ENCODE measurements around the gene MDP1. TPM values are rescaled to one million over a fixed set of nuclear protein-coding genes. Genes with fewer than 3 reads are reported as not detected.

Gene MDP1
- total RNA-seq, 4 donors from 2014 or later: 13.1 to 55.9 (median 25.4) TPM

GRCh38 chr14:24252289-24253124, 36.6 kb upstream of the MDP1 start:
- 78 to 81% methylated on average over 9 to 11 of the region's 11 CpGs for WGBS, 2 donors
- no peak for DNase-seq

GRCh38 chr14:24251880-24252288, 36.0 kb upstream of the MDP1 start:
- TF ChIP-seq POLR2A (IDR thresholded peaks at IDR 0.05) (no peak), CTCF (IDR thresholded peaks at IDR 0.05) (no peak)
- Histone ChIP-seq H3K36me3 (no peaks in the 10 kb centered on the region), H3K4me3 (replicated peaks in 1 of 3) (no peak overlapping the region), H3K4me1 (no peaks in the 10 kb centered on the region), H3K27ac (no peak overlapping the region), H3K27me3 (no peaks in the 10 kb centered on the region), H3K9me3 (no peaks in the 10 kb centered on the region)
- intact Hi-C loops (cut with DNase I): no loop called here
- no peak for DNase-seq
- WGBS, 2 donors: 73 to 90% methylated on average over 1 of the region's 1 CpG

More at GRCh38 chr14:24252289-24253124, 36.6 kb upstream of the MDP1 start:
- no peaks in the 10 kb centered on the region for H3K27me3 ChIP-seq
- H3K9me3 ChIP-seq: no peaks in the 10 kb centered on the region
- intact Hi-C loops (cut with DNase I): no loop called here
- H3K4me1 ChIP-seq: no peaks in the 10 kb centered on the region
- TF ChIP-seq POLR2A (IDR thresholded peaks at IDR 0.05): no peak
- no peak for TF ChIP-seq CTCF (IDR thresholded peaks at IDR 0.05)
- no peak overlapping the region for H3K4me3 ChIP-seq (replicated peaks in 1 of 3)
- no peaks in the 10 kb centered on the region for H3K36me3 ChIP-seq
- no peak overlapping the region for H3K27ac ChIP-seq

GRCh38 chr14:24250354-24250753, 34.5 kb upstream of the MDP1 start:
- TF ChIP-seq POLR2A (IDR thresholded peaks at IDR 0.05) (no peak), CTCF (IDR thresholded peaks at IDR 0.05) (no peak)
- H3K27me3 ChIP-seq: no peaks in the 10 kb centered on the region
- intact Hi-C loops (cut with DNase I): no loop called here
- no peak overlapping the region for H3K27ac ChIP-seq
- H3K9me3 ChIP-seq: no peaks in the 10 kb centered on the region
- 62 to 72% methylated on average over 4 of the region's 4 CpGs for WGBS, 2 donors
- H3K36me3 ChIP-seq: no peaks in the 10 kb centered on the region
- H3K4me3 ChIP-seq (replicated peaks in 1 of 3): no peak overlapping the region
- no peaks in the 10 kb centered on the region for H3K4me1 ChIP-seq
- DNase-seq: no peak

- H3K4me3 ChIP-seq (replicated peaks in 1 of 3): no peak overlapping the region
- no peak for DNase-seq
- 72 to 88% methylated on average over 9 to 10 of the region's 13 CpGs for WGBS, 2 donors
- H3K36me3 ChIP-seq: no peaks in the 10 kb centered on the region
- H3K27ac ChIP-seq: no peak overlapping the region
- H3K4me1 ChIP-seq: no peaks in the 10 kb centered on the region
- H3K27me3 ChIP-seq: no peaks in the 10 kb centered on the region
- intact Hi-C loops (cut with DNase I): no loop called here
- no peaks in the 10 kb centered on the region for H3K9me3 ChIP-seq
- TF ChIP-seq POLR2A (IDR thresholded peaks at IDR 0.05) (no peak), CTCF (IDR thresholded peaks at IDR 0.05) (no peak)
These were observed 33.6 kb upstream of the MDP1 start for GRCh38 chr14:24249230-24250021.

- DNase-seq: no peak
- H3K4me3 ChIP-seq (replicated peaks in 1 of 3): no peak overlapping the region
- H3K27me3 ChIP-seq: no peaks in the 10 kb centered on the region
- no peaks in the 10 kb centered on the region for H3K9me3 ChIP-seq
- WGBS, 2 donors: 73 to 80% methylated on average over 7 of the region's 7 CpGs
- no peak overlapping the region for H3K27ac ChIP-seq
- H3K36me3 ChIP-seq: no peaks in the 10 kb centered on the region
- no peak for TF ChIP-seq CTCF (IDR thresholded peaks at IDR 0.05)
- peaks cover 5 to 7% of the 10 kb centered on the region in 2 donors for H3K4me1 ChIP-seq
- intact Hi-C loops (cut with DNase I): no loop called here
These were observed 31.6 kb upstream of the MDP1 start for GRCh38 chr14:24247422-24247821.

All from thyroid gland (tissue), 4 donors.